Measurements from ENCODE around the gene ALDH1A2.

DNA sequence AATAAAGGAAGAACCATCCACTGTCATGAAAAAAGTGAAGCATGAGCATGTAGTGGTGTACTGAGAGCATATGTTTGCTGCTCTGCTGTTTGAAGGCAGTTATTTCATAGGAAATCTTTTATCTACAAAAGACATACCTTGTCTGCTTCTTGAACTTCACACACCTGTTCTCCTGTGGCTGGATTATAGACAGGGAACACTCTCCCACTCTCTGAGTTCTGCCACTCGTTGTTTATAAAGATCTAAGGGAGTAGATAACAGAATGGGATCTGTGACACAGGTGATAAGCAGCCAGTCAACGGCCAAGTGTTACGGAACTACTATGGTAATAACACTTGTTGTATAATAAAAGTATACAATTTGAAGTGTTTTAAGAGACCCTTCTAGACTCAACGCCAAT is 51.5 kb downstream of the ALDH1A2 start:
- TF ChIP-seq, protein P1, sequence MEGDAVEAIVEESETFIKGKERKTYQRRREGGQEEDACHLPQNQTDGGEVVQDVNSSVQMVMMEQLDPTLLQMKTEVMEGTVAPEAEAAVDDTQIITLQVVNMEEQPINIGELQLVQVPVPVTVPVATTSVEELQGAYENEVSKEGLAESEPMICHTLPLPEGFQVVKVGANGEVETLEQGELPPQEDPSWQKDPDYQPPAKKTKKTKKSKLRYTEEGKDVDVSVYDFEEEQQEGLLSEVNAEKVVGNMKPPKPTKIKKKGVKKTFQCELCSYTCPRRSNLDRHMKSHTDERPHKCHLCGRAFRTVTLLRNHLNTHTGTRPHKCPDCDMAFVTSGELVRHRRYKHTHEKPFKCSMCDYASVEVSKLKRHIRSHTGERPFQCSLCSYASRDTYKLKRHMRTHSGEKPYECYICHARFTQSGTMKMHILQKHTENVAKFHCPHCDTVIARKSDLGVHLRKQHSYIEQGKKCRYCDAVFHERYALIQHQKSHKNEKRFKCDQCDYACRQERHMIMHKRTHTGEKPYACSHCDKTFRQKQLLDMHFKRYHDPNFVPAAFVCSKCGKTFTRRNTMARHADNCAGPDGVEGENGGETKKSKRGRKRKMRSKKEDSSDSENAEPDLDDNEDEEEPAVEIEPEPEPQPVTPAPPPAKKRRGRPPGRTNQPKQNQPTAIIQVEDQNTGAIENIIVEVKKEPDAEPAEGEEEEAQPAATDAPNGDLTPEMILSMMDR (IDR thresholded peaks at IDR 0.05): no peak
- TF ChIP-seq POLR2A (IDR thresholded peaks at IDR 0.05): no peak
